HG03064 (cell line): ENCODE data around the gene OR8G1.
"Not testable (repeated sequence)": the region's sequence is repeated elsewhere in the genome, so short reads cannot be mapped to it uniquely, and the experiment has no call there.

Source experiments
- ATAC-seq: cut with Tn5 transposase; IDR thresholded peaks from one replicate; pipeline ENCODE4 v1.9.1; 2021; ENCODE audit warnings: low read depth; ENCODE audit not compliant: unreplicated experiment

Gene OR8G1, protein sequence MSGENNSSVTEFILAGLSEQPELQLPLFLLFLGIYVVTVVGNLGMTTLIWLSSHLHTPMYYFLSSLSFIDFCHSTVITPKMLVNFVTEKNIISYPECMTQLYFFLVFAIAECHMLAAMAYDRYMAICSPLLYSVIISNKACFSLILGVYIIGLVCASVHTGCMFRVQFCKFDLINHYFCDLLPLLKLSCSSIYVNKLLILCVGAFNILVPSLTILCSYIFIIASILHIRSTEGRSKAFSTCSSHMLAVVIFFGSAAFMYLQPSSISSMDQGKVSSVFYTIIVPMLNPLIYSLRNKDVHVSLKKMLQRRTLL

DNA sequence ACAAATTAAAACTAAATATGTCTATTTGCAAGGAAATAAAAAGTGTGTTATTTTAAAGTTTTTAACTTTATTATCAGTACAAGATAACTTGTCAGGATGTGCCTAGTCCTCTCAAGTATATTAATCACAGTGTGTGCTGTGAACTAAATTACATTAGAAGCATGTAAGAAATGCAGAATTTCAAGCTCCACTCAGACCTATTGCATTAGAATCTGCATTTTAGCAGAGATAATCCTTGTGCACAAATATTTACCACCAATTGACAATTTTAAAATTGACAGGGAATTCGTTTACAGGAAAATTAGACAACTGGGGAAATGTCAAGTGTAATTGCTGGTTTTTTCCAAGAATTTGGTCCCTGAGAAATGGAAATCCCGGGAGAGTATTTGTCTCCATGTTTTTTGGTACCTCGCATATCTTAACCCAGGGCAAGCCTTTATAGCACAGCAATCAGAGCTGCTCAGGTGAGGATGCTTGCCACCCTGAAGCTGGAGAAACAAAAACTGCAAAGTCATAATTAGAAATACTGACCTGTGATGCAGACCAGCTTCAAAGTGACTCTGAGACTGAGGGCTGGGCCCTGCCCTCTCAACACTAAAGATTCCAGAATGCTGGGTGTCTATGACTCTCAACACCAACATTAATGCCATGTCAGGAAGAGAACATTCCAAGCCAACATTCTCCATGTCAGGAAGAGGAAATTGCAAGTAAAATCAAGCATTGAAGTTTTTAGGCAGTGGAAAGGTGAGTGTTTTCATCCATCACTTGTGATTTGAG is at the start of gene OR8G1:
TSS of gene OR8G1 (plus strand) at position 475 of the 777 bp plus-strand sequence. CDS start 8,581 bp downstream, outside the sequence.
- ATAC-seq, result no peak

DNA sequence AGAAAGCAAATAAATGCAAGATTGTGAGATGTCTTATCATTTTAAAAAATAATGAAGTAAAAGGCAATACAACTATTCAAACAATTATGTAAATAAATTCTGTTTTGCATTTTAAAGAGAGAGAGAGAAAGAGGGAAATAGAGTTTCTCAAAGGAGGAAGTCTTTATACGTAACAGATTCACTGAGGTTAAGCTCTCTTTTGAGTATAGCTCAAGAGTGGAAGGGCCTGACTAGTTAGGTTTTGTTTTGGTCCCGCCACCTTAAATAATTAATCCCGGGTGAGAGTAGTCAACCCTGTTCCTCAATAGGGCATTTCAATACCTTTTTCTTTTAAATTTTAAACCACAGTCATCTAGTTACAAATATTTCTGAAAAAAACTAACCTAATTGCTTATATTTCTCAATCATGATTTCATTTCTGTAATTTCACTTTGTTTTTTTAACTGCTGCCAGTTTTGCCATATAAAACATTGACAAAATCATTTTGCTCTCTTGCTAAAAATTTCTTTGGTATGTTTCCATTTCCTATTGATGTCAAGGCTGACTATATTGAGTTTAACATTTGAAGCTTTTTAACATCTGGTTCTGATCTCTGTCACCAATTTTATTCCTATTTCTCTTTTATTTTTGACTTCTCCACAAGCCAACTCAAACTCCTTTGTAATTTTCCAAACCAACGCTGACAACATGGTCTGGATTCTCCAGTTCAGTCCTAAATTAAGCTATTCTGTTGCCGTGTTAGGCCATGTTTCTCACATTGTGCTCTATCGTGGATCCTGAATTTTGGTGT is 47.5 kb upstream of the OR8G1 start:
- no peak for ATAC-seq

- no peak for ATAC-seq
Measured at GRCh38 chr11:124194293-124195188, 46.4 kb upstream of the OR8G1 start.

GRCh38 chr11:124195189-124195734 is 45.6 kb upstream of the OR8G1 start:
- peak; percentile 81 for ATAC-seq

- ATAC-seq, result no peak
Measured at GRCh38 chr11:124197999-124198398, 42.9 kb upstream of the OR8G1 start.

GRCh38 chr11:124198897-124199296 is 42.0 kb upstream of the OR8G1 start:
- ATAC-seq, result no peak

GRCh38 chr11:124199702-124200101 is 41.2 kb upstream of the OR8G1 start:
- no peak for ATAC-seq

DNA sequence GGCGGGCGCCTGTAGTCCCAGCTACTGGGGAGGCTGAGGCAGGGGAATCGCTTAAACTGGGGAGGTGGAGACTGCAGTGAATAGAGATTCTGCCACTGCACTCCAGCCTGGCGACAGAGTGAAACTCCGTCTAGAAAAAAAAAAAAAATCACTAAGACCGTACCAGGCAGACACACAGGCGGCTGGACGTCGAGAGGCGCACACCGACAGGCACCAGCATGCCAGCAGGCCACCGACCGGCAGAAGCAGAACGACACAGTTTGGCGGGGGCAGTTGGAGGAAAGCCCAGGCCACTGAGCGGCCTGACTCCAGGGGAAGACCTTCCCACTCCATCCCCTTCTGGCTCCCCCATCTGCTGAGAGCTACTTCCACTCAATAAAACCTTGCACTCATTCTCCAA is 40.2 kb upstream of the OR8G1 start:
- ATAC-seq, result no peak

- no peak for ATAC-seq
Measured at GRCh38 chr11:124202951-124203350, 37.9 kb upstream of the OR8G1 start.

DNA sequence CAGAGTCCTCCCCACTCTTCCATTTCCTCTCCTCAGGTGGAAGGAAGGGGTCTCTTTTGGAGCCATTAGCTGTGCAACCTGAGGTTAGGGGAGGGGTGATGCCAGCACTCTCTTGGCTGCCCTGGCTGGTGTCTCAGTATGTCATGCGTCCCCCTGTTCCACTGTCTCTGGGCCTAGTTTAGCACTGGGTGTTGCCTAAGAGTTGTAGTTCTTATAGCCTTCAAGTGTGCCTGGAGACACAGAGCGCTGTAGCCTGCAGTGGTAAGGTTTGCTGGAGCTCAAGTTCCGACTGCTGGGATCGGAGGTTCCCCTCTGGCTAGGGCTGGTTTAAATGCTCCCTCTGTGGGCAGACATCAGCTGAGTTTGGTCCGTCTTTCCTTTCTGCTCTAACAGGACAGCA is 36.9 kb upstream of the OR8G1 start:
- ATAC-seq, result no peak

GRCh38 chr11:124207102-124207792 is 33.6 kb upstream of the OR8G1 start:
- ATAC-seq, result no peak

DNA sequence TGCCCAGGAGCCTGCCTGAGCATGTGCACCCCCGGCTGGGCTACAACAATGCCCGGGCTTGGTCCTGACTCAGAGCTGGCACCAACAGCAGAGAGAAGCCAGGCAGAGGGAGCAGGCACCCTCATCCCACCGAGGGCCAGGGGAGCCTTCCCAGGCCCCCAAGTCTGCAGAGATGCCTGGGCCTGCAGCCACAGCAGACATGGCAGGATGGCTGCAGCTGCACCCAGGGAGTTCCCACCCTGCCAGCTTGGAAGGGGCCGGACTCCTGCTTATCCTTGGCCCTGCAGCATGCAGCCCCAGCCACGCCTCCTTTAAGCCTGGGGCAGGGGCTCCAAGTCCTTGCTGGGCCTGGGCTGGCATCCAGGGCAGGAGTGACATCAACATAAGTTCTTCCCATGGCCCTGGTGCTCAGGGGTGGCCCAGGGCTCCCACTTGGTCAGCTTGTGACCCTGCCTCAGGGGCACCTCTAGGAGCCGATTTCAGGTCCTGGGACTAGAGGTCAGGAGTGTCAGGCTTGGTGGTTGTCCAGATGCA is 31.0 kb upstream of the OR8G1 start:
- ATAC-seq, result no peak

GRCh38 chr11:124210421-124210820 is 30.5 kb upstream of the OR8G1 start:
- no peak for ATAC-seq

GRCh38 chr11:124211321-124211720 is 29.6 kb upstream of the OR8G1 start:
- no peak for ATAC-seq

DNA sequence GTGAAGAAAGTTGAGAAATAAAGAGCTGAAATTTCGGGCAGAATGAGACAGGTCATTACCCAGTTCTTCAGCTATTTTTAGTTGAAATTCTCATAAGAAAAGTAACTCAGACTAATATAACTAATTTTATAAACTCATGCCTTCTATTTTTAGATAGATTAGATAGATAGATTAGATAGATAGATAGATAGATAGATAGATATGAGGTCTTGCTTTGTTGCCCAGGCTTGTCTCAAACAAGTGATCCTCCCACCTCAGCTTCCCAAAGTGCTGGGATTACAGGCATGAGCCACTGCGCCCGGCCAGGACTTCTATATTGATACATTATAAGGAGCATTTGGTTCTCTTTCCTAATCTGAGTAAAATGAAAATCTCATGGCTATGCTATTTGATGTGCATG is 26.9 kb upstream of the OR8G1 start:
- ATAC-seq, result no peak

DNA sequence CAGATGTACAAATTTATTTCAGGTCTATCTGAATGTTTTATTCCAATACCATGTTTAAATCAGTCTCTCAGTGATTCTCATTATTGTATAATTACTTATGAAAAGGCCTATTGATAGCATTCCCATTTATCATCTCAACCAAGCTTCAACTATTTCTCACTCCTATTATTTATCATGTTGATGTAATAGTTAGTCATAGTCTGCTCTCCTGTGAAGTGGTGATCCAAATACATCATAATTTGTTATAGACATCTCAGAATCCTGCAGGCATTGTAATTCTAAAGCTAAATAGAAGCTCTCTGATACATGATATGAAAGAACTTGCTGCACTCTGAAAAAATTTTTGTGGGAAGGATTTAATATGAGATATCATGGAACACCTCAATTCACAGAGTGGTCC is 21.8 kb upstream of the OR8G1 start:
- ATAC-seq, result no peak

DNA sequence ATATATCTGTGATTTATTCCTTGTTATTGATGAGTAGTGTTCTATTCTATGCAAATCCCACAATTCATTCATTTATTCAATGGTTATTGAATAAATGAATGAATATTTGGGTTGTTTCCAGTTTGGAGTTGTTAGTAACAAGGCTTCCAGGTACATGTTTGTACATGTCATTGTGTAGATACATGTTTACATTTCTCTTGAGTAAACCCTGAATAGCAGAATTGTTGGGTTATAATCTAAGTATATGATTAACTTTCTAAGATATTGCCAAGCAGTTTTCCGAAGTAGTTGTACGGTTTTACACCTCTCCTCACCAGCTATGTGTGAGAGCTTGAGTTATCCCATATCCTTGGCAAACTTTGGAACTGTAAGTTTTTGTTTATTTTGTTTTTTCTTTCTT is 18.5 kb upstream of the OR8G1 start:
- ATAC-seq, result no peak

GRCh38 chr11:124224618-124225423 is 16.1 kb upstream of the OR8G1 start:
- not testable (repeated sequence) for ATAC-seq
